Suprapubic skin (tissue), 4 donors: ENCODE results near the gene OSER1.

Experiments
- EP300 ChIP-seq: sonication (generic); formaldehyde crosslinking; IDR thresholded peaks from one replicate; pipeline ENCODE4 v1.6.1; 2017; ENCODE audit warnings: antibody characterized with exemption
- POLR2A ChIP-seq, 2 donors: fragments of 450-650 bp; IDR thresholded peaks; one replicate each; pipeline ENCODE4 v1.6.1; 2017; ENCODE audit warnings: antibody characterized with exemption in 2 of 2, mild to moderate bottlenecking in 2 of 2, moderate library complexity in 2 of 2
- POLR2AphosphoS5 ChIP-seq, 3 donors: sonication (generic); formaldehyde crosslinking; IDR thresholded peaks; one replicate each; pipeline ENCODE4 v1.6.1; 2017; ENCODE audit warnings: antibody characterized with exemption in 3 of 3
- TF ChIP-seq, protein P1 (sequence below), 2 donors: fragments of 200-600 bp in 1 of 2; fragments of 450-650 bp in 1 of 2; sonication (generic) in 1 of 2; IDR thresholded peaks; one replicate each; pipeline ENCODE4 v1.5.1; 2016 to 2019; ENCODE audit warnings: antibody characterized with exemption in 2 of 2, mild to moderate bottlenecking in 1 of 2, moderate library complexity in 1 of 2

- TF ChIP-seq, protein P1, sequence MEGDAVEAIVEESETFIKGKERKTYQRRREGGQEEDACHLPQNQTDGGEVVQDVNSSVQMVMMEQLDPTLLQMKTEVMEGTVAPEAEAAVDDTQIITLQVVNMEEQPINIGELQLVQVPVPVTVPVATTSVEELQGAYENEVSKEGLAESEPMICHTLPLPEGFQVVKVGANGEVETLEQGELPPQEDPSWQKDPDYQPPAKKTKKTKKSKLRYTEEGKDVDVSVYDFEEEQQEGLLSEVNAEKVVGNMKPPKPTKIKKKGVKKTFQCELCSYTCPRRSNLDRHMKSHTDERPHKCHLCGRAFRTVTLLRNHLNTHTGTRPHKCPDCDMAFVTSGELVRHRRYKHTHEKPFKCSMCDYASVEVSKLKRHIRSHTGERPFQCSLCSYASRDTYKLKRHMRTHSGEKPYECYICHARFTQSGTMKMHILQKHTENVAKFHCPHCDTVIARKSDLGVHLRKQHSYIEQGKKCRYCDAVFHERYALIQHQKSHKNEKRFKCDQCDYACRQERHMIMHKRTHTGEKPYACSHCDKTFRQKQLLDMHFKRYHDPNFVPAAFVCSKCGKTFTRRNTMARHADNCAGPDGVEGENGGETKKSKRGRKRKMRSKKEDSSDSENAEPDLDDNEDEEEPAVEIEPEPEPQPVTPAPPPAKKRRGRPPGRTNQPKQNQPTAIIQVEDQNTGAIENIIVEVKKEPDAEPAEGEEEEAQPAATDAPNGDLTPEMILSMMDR (IDR thresholded peaks at IDR 0.05), result no peak
- no peak for TF ChIP-seq EP300
- TF ChIP-seq POLR2A (IDR thresholded peaks at IDR 0.05), result no peak
- TF ChIP-seq POLR2AphosphoS5 (IDR thresholded peaks at IDR 0.05), result no peak
These were observed 37.5 kb downstream of the OSER1 start for GRCh38 chr20:44173116-44173515.
